Right lobe of liver (tissue), 6 donors: ENCODE results near the gene ACSF3. TPM values are rescaled to one million over a fixed set of nuclear protein-coding genes. Genes with fewer than 3 reads are reported as not detected.

Experiments used
- ATAC-seq, 4 donors: fragments of 200-7000 bp; cut with Tn5 transposase; one replicate each; pipeline ENCODE4 v1.9.1; 2020; ENCODE audit warnings: mild to moderate bottlenecking in 4 of 4, moderate library complexity in 4 of 4
- DNase-seq, 3 donors: peaks; one replicate each; pipeline ENCODE4 v3.0.0-alpha.2; 2020
- H3K27ac ChIP-seq, 3 donors: fragments of 200-600 bp; one replicate each; pipeline ENCODE4 v1.8.0; 2022
- H3K27me3 ChIP-seq, 2 donors: fragments of 200-600 bp; one replicate each; pipeline ENCODE4 v1.8.0; 2022
- H3K36me3 ChIP-seq, 4 donors: fragments of 200-600 bp; sonication (generic) in 1 of 4; one replicate each; pipeline versions ENCODE4 v1.5.1 to v1.8.0; 2017 to 2022; ENCODE audit warnings: control low read depth in 1 of 4
- H3K4me1 ChIP-seq, 4 donors: fragments of 200-600 bp; sonication (generic) in 1 of 4; one replicate each; pipeline versions ENCODE4 v1.5.1 to v1.8.0; 2017 to 2022; ENCODE audit warnings: control low read depth in 1 of 4
- H3K4me3 ChIP-seq, 3 donors: fragments of 200-600 bp; one replicate each; pipeline ENCODE4 v1.8.0; 2022
- H3K9me3 ChIP-seq, 4 donors: fragments of 200-600 bp; sonication (generic) in 1 of 4; one replicate each; pipeline versions ENCODE4 v1.5.1 to v1.8.0; 2017 to 2022; ENCODE audit warnings: control low read depth in 1 of 4
- POLR2A ChIP-seq: fragments of 450-650 bp; IDR thresholded peaks from one replicate; pipeline ENCODE4 v1.6.1; 2017; ENCODE audit warnings: antibody characterized with exemption, mild to moderate bottlenecking
- WGBS: methylation state at CpG from one replicate; pipeline ENCODE4 v1.1.6; 2018; ENCODE audit warnings: low coverage, low lambda C conversion rate; ENCODE audit not compliant: insufficient coverage; ENCODE audit errors: missing lambda C conversion rate; 5-methylcytosine and 5-hydroxymethylcytosine counted together
- intact Hi-C, 2 donors: fragments of 100-400 bp; cut with DNase I; formaldehyde crosslinking; loops; one replicate each; pipeline versions ENCODE4 v1.11.2 to v1.14.1; 2022
- long read RNA-seq: library from polyadenylated mRNA; unstranded; transcript quantifications from one replicate; pipeline ENCODE4 v2.0.0, GENCODE V29; 2019
- total RNA-seq, 6 experiments: library from RNA; depleted of rRNA in 2 of 6; stranded (reverse); fragments of >200 nt in 2 of 6; fragmentation: NEBNext Ultra II Directional in 3 of 6; extraction: Animal tissue kit (Norgen Biotek cat#: 25700) in 3 of 6; gene quantifications; one replicate each; pipeline versions ENCODE4 v1.1.0 to v1.2.4, GENCODE V29; 2016 to 2023
- TF ChIP-seq, protein P1 (sequence below), 4 donors: fragments of 200-600 bp in 3 of 4; fragments of 450-650 bp in 1 of 4; IDR thresholded peaks; one replicate each; pipeline versions ENCODE4 v1.5.1 to v1.8.0; 2016 to 2022; ENCODE audit warnings: antibody characterized with exemption in 4 of 4, mild to moderate bottlenecking in 2 of 4
- donor health status: DM: no; HTN: yes; CAD: no.
- donor health status: DM: no; HTN: no; CAD: no.
- donor health status: DM: no; HTN: no; CAD: no.
- donor health status: DM: no; HTN: yes; CAD: no.
- donor health status: DM: no; HTN: yes; CAD: no.

ACSF3 gene
- 10 to 100 TPM; 20.2 to 33.6 (median 29.4) TPM for total RNA-seq
- long read RNA-seq, full-length matches to known transcripts, result 13 of 16 reads
- long read RNA-seq, partial matches to known transcripts, result 3 of 16 reads
- long read RNA-seq, other reads (novel, unspliced or antisense), result 0 of 16 reads

DNA sequence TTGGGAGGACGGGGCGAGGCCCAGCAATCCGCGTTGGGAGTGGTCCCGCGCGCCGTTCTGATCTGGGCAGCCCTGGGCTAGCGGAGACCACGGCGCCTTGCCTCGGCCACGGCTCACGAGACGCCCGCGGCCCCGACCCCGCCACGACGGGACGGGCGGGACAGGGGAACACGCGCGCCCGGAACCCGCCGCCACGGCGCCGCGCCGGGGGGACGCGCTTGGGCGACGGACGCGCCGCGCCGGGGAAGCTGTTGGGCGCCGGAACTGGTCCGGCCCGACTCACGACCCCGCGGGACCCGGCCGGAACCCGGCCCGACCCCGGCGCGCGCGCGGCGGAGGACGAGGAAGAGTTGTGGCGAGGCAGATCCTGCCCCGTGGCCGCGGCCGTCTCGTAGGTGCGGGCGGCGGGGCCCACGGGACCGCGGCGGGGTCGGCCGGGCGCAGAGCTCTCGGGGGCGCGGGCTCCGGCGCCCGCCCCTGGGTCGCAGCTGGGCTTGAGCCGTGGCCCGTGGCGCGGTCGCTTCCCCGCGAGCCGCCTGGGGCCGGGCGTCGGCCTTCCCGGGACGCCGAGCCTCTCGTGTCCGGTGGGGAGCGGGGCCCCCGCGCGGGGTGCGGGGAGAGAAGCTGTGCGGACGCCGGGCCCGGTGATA is at the start of gene ACSF3:
Gene ACSF3, plus strand, starts transcription at position 251 of the 650 bp plus-strand sequence. CDS start 6,830 bp downstream, outside the sequence.
- no peaks in the 10 kb centered on the region for H3K36me3 ChIP-seq
- H3K4me1 ChIP-seq, result peaks cover 0 to 19% (median 9%) of the 10 kb centered on the region in 4 donors
- intact Hi-C loops, result no loop called here
- peak within 1 kb of the TSS; percentile 84 to 90 (median 86) for H3K4me3 ChIP-seq
- H3K27ac ChIP-seq, result peak within 1 kb of the TSS in 1 of 3 donors; percentile 70
- no peaks in the 10 kb centered on the region for H3K27me3 ChIP-seq
- TF ChIP-seq, protein P1, sequence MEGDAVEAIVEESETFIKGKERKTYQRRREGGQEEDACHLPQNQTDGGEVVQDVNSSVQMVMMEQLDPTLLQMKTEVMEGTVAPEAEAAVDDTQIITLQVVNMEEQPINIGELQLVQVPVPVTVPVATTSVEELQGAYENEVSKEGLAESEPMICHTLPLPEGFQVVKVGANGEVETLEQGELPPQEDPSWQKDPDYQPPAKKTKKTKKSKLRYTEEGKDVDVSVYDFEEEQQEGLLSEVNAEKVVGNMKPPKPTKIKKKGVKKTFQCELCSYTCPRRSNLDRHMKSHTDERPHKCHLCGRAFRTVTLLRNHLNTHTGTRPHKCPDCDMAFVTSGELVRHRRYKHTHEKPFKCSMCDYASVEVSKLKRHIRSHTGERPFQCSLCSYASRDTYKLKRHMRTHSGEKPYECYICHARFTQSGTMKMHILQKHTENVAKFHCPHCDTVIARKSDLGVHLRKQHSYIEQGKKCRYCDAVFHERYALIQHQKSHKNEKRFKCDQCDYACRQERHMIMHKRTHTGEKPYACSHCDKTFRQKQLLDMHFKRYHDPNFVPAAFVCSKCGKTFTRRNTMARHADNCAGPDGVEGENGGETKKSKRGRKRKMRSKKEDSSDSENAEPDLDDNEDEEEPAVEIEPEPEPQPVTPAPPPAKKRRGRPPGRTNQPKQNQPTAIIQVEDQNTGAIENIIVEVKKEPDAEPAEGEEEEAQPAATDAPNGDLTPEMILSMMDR (IDR thresholded peaks at IDR 0.05), result no peak
- TF ChIP-seq POLR2A, result peak; percentile 29
- H3K9me3 ChIP-seq, result no peaks in the 10 kb centered on the region
- peak; percentile 66 to 75 (median 69) for DNase-seq
- peak; percentile 83 to 91 (median 89) for ATAC-seq
- 6% methylated on average over 11 of the region's 110 CpGs for WGBS

DNA sequence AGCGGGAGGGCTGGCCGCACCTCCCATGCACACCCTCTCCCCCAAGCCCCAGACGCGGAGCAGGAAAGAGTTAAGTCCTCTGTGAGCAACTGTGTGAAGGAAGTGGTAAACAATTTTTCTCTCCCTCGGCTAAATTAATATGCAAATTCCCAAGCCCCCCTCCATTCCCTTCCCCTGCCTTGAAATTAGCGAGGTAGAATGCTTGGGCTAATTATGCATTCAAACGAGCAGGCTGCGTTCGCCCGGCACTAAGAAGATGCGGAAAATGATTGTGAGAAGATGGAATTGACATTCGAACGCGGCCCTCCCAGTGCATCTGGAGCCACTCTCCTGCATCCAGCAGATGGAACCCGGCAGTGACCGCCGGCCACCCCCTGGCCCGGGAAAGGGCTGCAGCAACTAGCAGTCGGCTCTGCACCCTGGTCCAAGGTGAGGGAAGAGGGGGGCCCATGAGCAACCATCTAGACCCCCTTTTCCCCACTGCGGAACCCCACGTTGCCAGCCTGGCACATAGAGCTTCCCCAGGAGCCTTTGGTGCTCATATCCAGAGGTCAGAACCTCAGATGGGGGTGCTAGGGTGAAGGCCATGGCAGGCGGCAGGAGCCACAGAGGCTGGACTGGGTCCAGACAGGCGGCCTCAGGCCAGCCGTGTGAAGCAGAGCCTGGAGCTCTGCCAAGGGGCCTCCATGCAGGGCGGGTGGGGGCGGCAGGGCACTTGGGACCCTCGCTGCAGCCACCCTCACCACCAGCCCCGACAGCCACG is 49.1 kb upstream of the ACSF3 start:
- TF ChIP-seq, protein P1 (IDR thresholded peaks at IDR 0.05), result no peak
- TF ChIP-seq POLR2A, result no peak
- H3K4me3 ChIP-seq, result no peak overlapping the region
- no peaks in the 10 kb centered on the region for H3K36me3 ChIP-seq
- H3K27ac ChIP-seq, result no peak overlapping the region
- 35% methylated on average over 6 of the region's 29 CpGs for WGBS
- ATAC-seq, result no peak
- no peaks in the 10 kb centered on the region for H3K27me3 ChIP-seq
- peak in 2 of 3 donors; percentile 7 to 43 for DNase-seq
- no peaks in the 10 kb centered on the region for H3K4me1 ChIP-seq
- intact Hi-C loops, result no loop called here
- H3K9me3 ChIP-seq, result no peaks in the 10 kb centered on the region

DNA sequence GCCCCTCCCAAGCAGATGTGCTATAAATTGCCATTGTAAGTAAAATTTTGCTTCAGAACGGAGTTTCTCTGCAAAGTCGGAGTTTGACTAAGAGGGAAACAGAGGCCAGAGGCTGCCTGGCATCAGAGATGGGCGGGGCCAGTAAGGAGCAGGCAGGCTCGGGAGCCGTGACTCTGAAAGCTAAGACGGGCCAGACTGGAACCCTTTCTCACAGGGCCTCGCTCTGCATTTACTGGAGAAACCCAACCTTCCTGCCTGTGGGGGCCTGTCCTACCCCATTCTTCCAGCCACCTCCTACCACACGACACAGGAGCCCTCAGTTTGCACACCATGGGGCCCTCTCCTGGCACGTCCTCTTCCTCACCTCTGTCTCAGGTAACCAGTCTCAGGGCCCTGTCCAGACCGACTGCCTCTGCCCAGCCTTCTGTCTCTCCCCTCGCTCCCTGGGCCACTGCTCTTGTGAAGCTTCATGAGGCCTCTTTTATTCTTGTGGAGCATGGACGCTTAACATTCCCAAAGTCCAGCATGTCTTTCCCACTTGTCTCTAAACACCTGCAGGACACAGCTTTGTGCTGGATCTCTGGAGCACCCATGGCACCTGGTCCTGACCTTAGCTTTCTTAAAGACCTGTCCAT is 48.4 kb upstream of the ACSF3 start:
- no peak for TF ChIP-seq POLR2A
- TF ChIP-seq, protein P1 (IDR thresholded peaks at IDR 0.05), result no peak
- 71% methylated on average over 5 of the region's 12 CpGs for WGBS
- intact Hi-C loops, result no loop called here
- Histone ChIP-seq H3K36me3 (no peaks in the 10 kb centered on the region), H3K4me3 (no peak overlapping the region), H3K4me1 (no peaks in the 10 kb centered on the region), H3K27me3 (no peaks in the 10 kb centered on the region), H3K9me3 (no peaks in the 10 kb centered on the region), H3K27ac (no peak overlapping the region)
- DNase-seq (peak in 1 of 3 donors; percentile 7), ATAC-seq (no peak)

DNA sequence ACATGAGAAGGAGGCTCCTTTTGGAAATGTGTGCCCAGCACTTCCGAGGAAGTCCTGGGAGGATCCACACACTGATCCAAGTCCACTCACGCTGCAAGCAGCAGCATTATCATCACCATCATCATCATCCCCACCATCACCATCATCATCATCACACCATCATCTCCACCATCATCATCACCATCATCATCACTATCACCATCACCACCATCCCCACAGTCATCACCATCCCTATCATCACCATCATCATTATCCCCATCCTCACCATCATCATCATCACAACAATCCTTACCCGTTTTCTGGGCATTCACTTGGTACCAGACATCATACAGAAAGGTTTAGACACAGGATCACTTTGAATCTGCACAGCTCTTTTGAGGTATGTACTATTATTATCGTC is 47.8 kb upstream of the ACSF3 start:
- ATAC-seq, result no peak
- H3K36me3 ChIP-seq, result no peaks in the 10 kb centered on the region
- no peak for DNase-seq
- no peaks in the 10 kb centered on the region for H3K4me1 ChIP-seq
- TF ChIP-seq POLR2A, result no peak
- H3K4me3 ChIP-seq, result no peak overlapping the region
- H3K27me3 ChIP-seq, result no peaks in the 10 kb centered on the region
- H3K9me3 ChIP-seq, result no peaks in the 10 kb centered on the region
- intact Hi-C loops, result no loop called here
- no peak overlapping the region for H3K27ac ChIP-seq
- WGBS, result 56% methylated on average over 4 of the region's 4 CpGs
